GM19372 (cell line): ENCODE data around the gene ATP13A1.
"Not testable (repeated sequence)": the region's sequence is repeated elsewhere in the genome, so short reads cannot be mapped to it uniquely, and the experiment has no call there.

Source experiments
- ATAC-seq: cut with Tn5 transposase; IDR thresholded peaks from one replicate; pipeline ENCODE4 v1.9.1; 2021; ENCODE audit warnings: mild to moderate bottlenecking, low read depth, moderate library complexity; ENCODE audit not compliant: unreplicated experiment

ATP13A1 gene

GRCh38 chr19:19663256-19664120, at the start of gene ATP13A1:
Gene ATP13A1, minus strand, starts transcription at chr19:19663676. Its CDS starts 10 bp downstream, at chr19:19663666.
- peak; percentile 70 for ATAC-seq

- ATAC-seq = no peak
These were observed 48.7 kb upstream of the ATP13A1 start for GRCh38 chr19:19711934-19712828.

- ATAC-seq = no peak
These were observed 47.9 kb upstream of the ATP13A1 start for GRCh38 chr19:19711306-19711933.

- no peak for ATAC-seq
These were observed 47.0 kb upstream of the ATP13A1 start for GRCh38 chr19:19710506-19710905.

GRCh38 chr19:19704836-19705235, 41.4 kb upstream of the ATP13A1 start:
- ATAC-seq = no peak

GRCh38 chr19:19700493-19700892, 37.0 kb upstream of the ATP13A1 start:
- ATAC-seq = not testable (repeated sequence)

GRCh38 chr19:19697589-19697988, 34.1 kb upstream of the ATP13A1 start:
- no peak for ATAC-seq

GRCh38 chr19:19696386-19696785, 32.9 kb upstream of the ATP13A1 start:
- ATAC-seq = no peak

GRCh38 chr19:19691683-19692082, 28.2 kb upstream of the ATP13A1 start:
- ATAC-seq = no peak

GRCh38 chr19:19689023-19689422, 25.5 kb upstream of the ATP13A1 start:
- ATAC-seq = not testable (repeated sequence)

GRCh38 chr19:19687090-19687489, 23.6 kb upstream of the ATP13A1 start:
- no peak for ATAC-seq

GRCh38 chr19:19686580-19686979, 23.1 kb upstream of the ATP13A1 start:
- ATAC-seq = no peak

- ATAC-seq = not testable (repeated sequence)
These were observed 22.6 kb upstream of the ATP13A1 start for GRCh38 chr19:19686119-19686518.

GRCh38 chr19:19679176-19680073, 15.9 kb upstream of the ATP13A1 start:
- no peak for ATAC-seq

GRCh38 chr19:19677579-19677978, 14.1 kb upstream of the ATP13A1 start:
- ATAC-seq = no peak

GRCh38 chr19:19674315-19674714, 10.8 kb upstream of the ATP13A1 start:
- no peak for ATAC-seq

GRCh38 chr19:19672816-19673215, 9.3 kb upstream of the ATP13A1 start:
- ATAC-seq = no peak

- ATAC-seq = no peak
These were observed 6.6 kb upstream of the ATP13A1 start for GRCh38 chr19:19670070-19670551.

- ATAC-seq = peak; percentile 58
These were observed 4.9 kb upstream of the ATP13A1 start, which contains the start of gene ZNF101 for GRCh38 chr19:19668230-19669012. Gene ZNF101, plus strand, starts transcription at chr19:19668839. Its CDS starts 125 bp downstream, at chr19:19668964.
